ENCODE data around the gene LPAR4.
"Not testable (repeated sequence)": the region's sequence is repeated elsewhere in the genome, so short reads cannot be mapped to it uniquely, and the experiment has no call there.

LPAR4 gene, protein sequence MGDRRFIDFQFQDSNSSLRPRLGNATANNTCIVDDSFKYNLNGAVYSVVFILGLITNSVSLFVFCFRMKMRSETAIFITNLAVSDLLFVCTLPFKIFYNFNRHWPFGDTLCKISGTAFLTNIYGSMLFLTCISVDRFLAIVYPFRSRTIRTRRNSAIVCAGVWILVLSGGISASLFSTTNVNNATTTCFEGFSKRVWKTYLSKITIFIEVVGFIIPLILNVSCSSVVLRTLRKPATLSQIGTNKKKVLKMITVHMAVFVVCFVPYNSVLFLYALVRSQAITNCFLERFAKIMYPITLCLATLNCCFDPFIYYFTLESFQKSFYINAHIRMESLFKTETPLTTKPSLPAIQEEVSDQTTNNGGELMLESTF

DNA sequence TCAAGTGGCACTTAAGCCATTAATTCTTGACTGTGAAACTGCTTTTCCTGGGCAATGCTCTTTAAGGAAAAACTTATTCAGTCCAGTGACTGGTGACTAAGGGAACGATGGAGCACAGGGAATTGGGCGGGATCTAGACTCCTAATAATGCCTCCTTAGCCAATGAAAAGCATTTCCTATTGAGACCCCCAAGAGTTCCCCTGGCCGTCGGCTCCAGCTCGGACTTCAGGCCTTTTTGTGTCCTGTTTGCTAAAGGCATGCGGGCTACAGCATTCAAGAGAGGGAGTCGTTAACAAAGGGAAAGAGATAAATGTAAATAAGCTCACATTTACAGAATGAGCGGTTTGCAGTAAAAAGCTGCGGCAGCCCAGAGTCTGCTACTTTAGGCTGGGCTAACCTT, at the start of gene LPAR4:
Gene LPAR4 (plus strand): TSS at position 232 of the 400 bp plus-strand sequence. CDS start 7,150 bp downstream, outside the sequence.
- DNase-seq = no peak

DNA sequence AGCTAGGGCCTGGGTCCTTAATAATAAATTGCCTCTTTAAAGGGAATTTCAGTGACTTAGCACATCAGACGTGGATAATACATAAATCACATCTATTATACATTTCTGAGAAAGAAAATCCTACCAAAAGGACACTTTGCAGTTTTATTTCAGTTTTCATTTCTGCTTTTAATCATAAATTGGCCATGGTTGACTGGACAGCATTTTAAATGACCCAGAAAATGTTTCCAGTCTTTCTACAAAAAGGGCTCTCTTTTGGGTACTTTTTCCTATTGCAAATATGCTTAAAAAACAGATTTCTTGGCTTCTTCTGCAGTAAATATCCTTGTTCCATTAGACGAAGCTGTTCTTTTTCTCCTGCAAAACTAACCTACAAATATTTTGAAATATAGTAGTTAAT, 41.4 kb upstream of the LPAR4 start:
- no peak for DNase-seq

DNA sequence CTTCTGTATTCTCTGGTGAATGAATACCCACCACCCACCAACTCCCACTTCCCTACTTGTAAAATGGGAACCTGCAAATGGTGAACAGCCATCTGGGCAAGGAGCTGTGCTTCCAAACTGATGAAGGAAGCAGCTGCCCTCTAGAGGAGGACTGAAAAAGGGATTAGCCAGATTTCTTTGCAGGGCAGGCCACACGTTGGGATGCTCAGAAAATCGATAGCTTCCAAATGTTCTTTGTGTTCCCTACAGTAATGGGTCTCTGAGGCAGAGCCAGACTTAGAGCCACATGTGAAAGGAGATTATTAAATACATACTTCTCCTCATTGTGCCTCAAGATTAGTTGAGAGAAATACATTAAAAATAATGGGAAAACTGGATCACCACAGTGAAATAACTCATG, 39.3 kb upstream of the LPAR4 start:
- peak; percentile 15 for DNase-seq

GRCh38 chrX:78708816-78709215, 38.7 kb upstream of the LPAR4 start:
- no peak for DNase-seq

DNA sequence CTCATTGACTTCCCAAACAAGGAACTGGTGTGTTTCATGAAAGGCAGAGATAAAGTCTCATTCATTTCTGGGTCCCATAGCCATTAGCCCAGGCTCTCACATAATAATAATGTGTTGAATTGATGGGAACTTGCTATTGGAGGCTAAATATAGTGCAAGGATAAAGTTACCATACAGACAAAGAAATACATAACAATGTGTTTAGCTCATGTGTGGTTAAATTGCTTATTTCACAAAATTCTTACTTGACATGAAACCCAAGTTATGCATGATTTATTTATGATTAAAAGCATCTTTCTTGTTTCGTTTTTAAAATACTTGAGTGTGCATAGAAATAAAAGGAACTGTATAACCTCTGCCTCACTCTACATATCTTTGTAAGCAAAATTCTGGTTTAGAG, 37.3 kb upstream of the LPAR4 start:
- no peak for DNase-seq

GRCh38 chrX:78712336-78712735, 35.2 kb upstream of the LPAR4 start:
- no peak for DNase-seq

DNA sequence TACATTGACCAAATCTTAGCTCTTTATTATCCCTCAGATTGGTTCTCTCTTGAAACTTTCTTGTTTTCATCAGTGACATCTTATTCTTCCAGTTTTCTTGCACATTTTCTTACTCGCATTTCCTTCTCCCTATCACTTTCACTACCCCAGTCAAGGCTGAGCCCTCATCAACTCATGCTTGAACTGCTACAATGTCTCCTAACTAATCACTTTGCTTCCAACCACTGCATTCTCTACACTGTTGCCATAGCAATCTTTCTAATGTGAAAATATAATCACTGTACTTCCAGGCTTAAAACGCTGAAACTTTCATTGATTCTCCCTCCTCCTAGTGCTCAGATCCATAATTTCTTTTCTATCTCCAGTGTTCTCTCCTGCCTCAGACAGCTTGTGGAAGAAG, 22.2 kb upstream of the LPAR4 start:
- no peak for DNase-seq

DNA sequence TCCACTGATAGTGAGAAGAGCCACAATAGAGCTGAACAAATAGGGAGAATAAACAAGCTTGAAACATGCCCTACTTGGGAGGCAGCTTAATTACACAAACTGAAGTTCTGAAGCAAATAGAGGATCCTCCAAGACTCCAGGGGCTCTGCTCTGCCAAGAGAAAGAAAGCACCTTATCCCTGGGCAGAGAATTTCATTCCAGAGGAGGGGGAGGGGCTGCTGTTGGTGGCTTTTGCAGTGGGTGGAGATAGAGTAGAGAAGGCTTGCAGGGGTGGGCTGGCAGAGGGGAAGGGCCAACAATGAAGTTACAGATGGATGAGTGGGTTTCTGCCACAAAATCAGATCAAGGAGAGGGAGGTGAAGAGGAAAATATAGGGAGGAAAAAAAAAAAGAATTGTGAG, 1.0 kb upstream of the LPAR4 start:
- no peak for DNase-seq

GRCh38 chrX:78747971-78748370, 451 bp downstream of the LPAR4 start:
- DNase-seq = no peak

DNA sequence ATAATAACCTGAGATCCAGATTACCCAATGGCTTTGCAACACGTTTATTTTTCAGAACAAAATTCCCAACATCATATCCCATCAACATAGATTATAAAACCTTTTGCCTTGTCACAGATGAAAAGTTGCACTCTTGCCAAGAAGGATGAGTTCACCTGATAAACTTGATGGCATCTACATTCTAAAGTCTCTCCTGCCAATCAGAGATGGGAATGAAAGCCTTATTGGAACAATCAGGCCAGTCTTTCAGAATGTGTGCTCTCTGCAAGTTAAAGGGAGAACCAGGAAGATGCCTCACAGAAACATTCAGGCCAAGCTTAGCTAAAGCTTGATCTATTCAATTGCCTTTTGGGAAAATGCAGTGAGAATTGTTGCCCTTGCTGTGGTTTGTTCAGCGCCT, 1.3 kb downstream of the LPAR4 start:
- no peak for DNase-seq

DNA sequence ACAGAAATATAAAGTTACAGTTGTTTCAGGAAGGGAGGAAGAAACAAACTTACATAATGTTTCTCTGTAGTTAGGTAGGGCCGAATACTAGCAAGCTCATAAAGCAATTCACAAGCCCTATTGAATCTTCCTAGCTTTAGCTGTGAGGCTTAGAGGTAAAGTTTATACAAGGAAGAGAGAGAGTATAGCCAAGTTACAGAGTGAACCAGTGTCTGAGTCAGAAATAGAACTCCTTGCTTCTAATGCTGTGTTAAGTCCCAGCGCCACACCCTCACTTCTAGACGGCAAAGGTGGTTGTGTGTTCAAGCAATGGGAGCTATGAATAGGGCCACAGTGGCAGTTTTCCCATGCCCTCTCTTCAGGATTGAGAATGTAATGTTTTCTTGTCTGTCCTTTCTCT, 6.1 kb downstream of the LPAR4 start:
- DNase-seq = no peak

GRCh38 chrX:78754917-78755316, 7.4 kb downstream of the LPAR4 start:
- no peak for DNase-seq

GRCh38 chrX:78759081-78759480, 11.6 kb downstream of the LPAR4 start:
- DNase-seq = no peak

- no peak for DNase-seq
Measured at GRCh38 chrX:78769101-78769755, 21.7 kb downstream of the LPAR4 start.

- DNase-seq = no peak
Measured at GRCh38 chrX:78769946-78770345, 22.4 kb downstream of the LPAR4 start.

- DNase-seq = no peak
Measured at GRCh38 chrX:78796916-78797315, 49.4 kb downstream of the LPAR4 start.

DNA sequence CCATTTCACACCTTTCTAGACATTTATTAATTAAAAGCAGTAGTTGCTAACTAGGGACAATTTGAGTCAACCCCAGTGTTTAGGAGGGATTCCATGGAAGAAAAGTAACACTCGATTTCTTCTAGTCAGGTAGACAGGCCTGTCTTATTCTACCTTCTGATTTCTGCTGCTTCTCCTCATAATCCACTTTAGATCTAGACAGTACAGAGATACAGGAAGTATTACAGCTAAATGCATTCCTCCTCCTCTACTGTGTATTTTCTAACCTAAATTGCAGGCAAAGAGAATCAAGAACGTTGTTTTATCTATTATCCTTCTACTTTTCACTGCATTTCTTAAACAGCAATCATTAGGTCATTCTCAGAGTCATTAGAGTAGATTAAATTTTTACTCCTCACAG, 52.6 kb downstream of the LPAR4 start:
- DNase-seq = no peak

DNA sequence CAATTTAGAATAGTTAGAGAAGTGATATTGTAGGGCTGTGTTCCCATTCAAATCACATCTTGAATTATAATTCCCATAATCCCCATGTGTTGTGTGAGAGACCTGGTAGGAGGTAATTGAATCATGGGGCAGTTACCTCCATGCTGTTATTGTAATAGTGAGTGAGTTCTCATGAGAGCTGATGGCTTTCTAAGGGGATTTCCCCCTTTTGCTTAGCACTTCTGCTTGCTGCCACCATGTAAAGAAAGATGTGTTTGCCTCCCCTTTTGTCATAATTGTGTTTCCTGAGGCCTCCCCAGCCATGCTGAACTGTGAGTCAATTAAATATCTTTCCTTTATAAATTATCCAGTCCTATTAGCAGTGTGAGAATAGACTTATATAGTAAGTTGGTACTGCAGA, 53.2 kb downstream of the LPAR4 start:
- no peak for DNase-seq

DNA sequence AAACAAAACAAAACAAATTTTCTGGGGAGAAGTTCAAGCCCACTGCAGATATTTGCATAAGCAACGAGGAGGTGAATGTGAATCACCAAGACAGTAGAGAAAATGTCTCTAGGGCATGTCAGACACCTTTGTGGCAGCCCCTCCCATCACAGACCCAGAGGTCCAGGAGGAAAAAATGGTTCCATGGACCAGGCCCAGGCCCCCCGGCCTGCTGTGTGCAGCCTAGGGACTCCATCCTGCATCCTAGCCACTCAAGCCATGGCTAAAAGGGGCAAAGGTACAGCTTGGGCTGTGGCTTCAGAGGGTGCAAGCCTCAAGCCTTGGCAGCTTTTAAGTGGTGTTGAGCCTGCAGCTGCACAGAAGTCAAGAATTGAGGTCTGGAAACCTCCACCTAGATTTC, 54.0 kb downstream of the LPAR4 start:
- no peak for DNase-seq

DNA sequence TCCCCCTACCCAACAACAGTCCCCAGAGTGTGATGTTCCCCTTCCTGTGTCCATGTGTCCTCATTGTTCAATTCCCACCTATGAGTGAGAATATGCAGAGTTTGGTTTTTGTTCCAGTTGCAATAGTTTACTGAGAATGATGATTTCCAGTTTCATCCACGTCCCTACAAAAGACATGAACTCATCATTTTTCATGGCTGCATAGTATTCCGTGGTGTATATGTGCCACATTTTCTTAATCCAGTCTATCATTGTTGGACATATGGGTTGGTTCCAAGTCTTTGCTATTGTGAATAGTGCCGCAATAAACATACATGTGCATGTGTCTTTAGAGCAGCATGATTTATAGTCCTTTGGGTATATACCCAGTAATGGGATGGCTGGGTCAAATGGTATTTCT, 55.0 kb downstream of the LPAR4 start:
- not testable (repeated sequence) for DNase-seq
